GM19025 (cell line): Measurements from ENCODE around the gene MED9.

ENCODE experiments used
- ATAC-seq: cut with Tn5 transposase; IDR thresholded peaks from one replicate; pipeline ENCODE4 v1.9.1; 2021; ENCODE audit warnings: mild to moderate bottlenecking, low read depth, moderate library complexity; ENCODE audit not compliant: unreplicated experiment

MED9 gene

GRCh38 chr17:17532991-17533390 lies 56.2 kb downstream of the MED9 start:
- ATAC-seq = no peak

GRCh38 chr17:17533901-17534441 lies 57.2 kb downstream of the MED9 start:
- ATAC-seq = no peak

- ATAC-seq = no peak
Measured at GRCh38 chr17:17535957-17536356, 59.2 kb downstream of the MED9 start.

GRCh38 chr17:17536702-17537101 lies 59.9 kb downstream of the MED9 start:
- ATAC-seq = no peak

GRCh38 chr17:17537311-17538099 lies 60.7 kb downstream of the MED9 start:
- ATAC-seq = no peak

GRCh38 chr17:17538417-17539391 lies 61.9 kb downstream of the MED9 start:
- ATAC-seq = no peak

GRCh38 chr17:17539591-17539990 lies 62.8 kb downstream of the MED9 start:
- no peak for ATAC-seq

- no peak for ATAC-seq
Measured at GRCh38 chr17:17540278-17540906, 63.6 kb downstream of the MED9 start.

GRCh38 chr17:17540935-17541639 lies 64.3 kb downstream of the MED9 start:
- no peak for ATAC-seq

- no peak for ATAC-seq
Measured at GRCh38 chr17:17541640-17542001, 64.8 kb downstream of the MED9 start.
